OCI-LY3 (cell line): ENCODE data around the gene RAB9A.
"Not testable (repeated sequence)": the region's sequence is repeated elsewhere in the genome, so short reads cannot be mapped to it uniquely, and the experiment has no call there.

ENCODE experiments used
- H2AFZ ChIP-seq: fragments of 200-600, 300-600 bp; shearing (Covaris generic); 2 replicates; pipeline ENCODE4 v1.6.0; 2014; ENCODE audit warnings: antibody characterized with exemption, low read depth, low read length
- H3K27ac ChIP-seq: fragments of 200-600, 300-600 bp; sonication (generic); 2 replicates; pipeline ENCODE4 v1.5.1; 2014; ENCODE audit warnings: mild to moderate bottlenecking, low read length, moderate library complexity, mixed read lengths
- H3K27me3 ChIP-seq: fragments of 200-600, 300-600 bp; sonication (generic); 2 replicates; pipeline ENCODE4 v1.6.1; 2014; ENCODE audit warnings: low read depth, low read length, mixed read lengths
- H3K36me3 ChIP-seq: fragments of 200-600, 300-600 bp; sonication (generic); replicated peaks from 2 replicates; pipeline ENCODE3; 2014; ENCODE audit warnings: low read depth, low read length, mixed read lengths
- H3K4me1 ChIP-seq: fragments of 300-600, 200-600 bp; sonication (generic); 2 replicates; pipeline ENCODE4 v1.6.1; 2014; ENCODE audit warnings: low read length, mixed read lengths
- H3K4me2 ChIP-seq: fragments of 200-600, 300-600 bp; sonication (generic); 2 replicates; pipeline ENCODE4 v1.6.1; 2014; ENCODE audit warnings: low read length, mixed read lengths
- H3K4me3 ChIP-seq: fragments of 300-600, 200-600 bp; sonication (generic); 2 replicates; pipeline ENCODE4 v1.5.1; 2014; ENCODE audit warnings: antibody characterized with exemption, mild to moderate bottlenecking, low read length, moderate library complexity
- H3K79me2 ChIP-seq: fragments of 300-600, 200-600 bp; shearing (Covaris generic); 2 replicates; pipeline ENCODE4 v1.6.1; 2014; ENCODE audit warnings: mild to moderate bottlenecking, low read length, mixed read lengths
- H3K9ac ChIP-seq: fragments of 300-600, 200-600 bp; shearing (Covaris generic); 2 replicates; pipeline ENCODE4 v1.6.0; 2014; ENCODE audit warnings: mild to moderate bottlenecking, low read length, moderate library complexity
- H3K9me3 ChIP-seq: fragments of 200-600, 300-600 bp; shearing (Covaris generic); 2 replicates; pipeline ENCODE4 v1.6.1; 2014; ENCODE audit warnings: low read length, mixed read lengths; ENCODE audit not compliant: insufficient read depth
- H4K20me1 ChIP-seq: fragments of 200-600, 300-600 bp; sonication (generic); 2 replicates; pipeline ENCODE4 v1.6.1; 2016; ENCODE audit warnings: low read length, mixed read lengths; ENCODE audit not compliant: insufficient read depth
- EZH2phosphoT487 ChIP-seq: fragments of 200-600 bp; shearing (Covaris generic); IDR thresholded peaks from 2 replicates; pipeline ENCODE4 v1.6.1; 2018; ENCODE audit warnings: antibody characterized with exemption, mixed run types, low read depth
- TF ChIP-seq, protein P1 (sequence below): fragments of 200-600, 300-600 bp; sonication (generic); IDR thresholded peaks from 2 replicates; pipeline ENCODE4 v1.5.1; 2014; ENCODE audit warnings: antibody characterized with exemption, low read length, low read depth

Gene RAB9A

DNA sequence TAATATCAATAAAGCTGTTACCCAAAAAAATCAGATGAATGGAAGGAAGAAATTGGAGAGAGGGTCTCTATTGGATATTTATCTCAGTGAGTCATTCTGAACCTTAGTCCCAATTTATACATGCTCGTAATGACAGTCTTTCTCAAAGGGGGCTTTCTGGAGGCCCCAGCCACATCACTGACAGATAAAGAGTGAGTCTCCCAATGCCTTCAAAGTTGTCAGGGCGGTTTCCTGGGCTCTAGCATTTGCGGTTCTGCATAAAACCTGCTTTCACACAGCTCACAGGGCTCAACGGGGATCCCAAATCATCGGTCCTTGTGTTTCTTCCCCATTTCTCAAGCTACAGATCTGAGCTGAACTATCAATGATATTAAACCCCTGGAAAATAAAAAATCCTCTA lies 18.7 kb upstream of the RAB9A start:
- Histone ChIP-seq H3K4me1 (peaks cover 28% of the 10 kb centered on the region), H3K4me3 (no peak overlapping the region), H3K9ac (no peak overlapping the region), H3K79me2 (no peaks in the 10 kb centered on the region), H3K4me2 (no peak overlapping the region), H3K27me3 (no peaks in the 10 kb centered on the region), H3K36me3 (no peaks in the 10 kb centered on the region), H3K9me3 (no peaks in the 10 kb centered on the region), H2AFZ (no peak overlapping the region), H4K20me1 (no peaks in the 10 kb centered on the region), H3K27ac (no peak overlapping the region)
- TF ChIP-seq, protein P1, sequence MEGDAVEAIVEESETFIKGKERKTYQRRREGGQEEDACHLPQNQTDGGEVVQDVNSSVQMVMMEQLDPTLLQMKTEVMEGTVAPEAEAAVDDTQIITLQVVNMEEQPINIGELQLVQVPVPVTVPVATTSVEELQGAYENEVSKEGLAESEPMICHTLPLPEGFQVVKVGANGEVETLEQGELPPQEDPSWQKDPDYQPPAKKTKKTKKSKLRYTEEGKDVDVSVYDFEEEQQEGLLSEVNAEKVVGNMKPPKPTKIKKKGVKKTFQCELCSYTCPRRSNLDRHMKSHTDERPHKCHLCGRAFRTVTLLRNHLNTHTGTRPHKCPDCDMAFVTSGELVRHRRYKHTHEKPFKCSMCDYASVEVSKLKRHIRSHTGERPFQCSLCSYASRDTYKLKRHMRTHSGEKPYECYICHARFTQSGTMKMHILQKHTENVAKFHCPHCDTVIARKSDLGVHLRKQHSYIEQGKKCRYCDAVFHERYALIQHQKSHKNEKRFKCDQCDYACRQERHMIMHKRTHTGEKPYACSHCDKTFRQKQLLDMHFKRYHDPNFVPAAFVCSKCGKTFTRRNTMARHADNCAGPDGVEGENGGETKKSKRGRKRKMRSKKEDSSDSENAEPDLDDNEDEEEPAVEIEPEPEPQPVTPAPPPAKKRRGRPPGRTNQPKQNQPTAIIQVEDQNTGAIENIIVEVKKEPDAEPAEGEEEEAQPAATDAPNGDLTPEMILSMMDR, result no peak
- TF ChIP-seq EZH2phosphoT487, result no peak

DNA sequence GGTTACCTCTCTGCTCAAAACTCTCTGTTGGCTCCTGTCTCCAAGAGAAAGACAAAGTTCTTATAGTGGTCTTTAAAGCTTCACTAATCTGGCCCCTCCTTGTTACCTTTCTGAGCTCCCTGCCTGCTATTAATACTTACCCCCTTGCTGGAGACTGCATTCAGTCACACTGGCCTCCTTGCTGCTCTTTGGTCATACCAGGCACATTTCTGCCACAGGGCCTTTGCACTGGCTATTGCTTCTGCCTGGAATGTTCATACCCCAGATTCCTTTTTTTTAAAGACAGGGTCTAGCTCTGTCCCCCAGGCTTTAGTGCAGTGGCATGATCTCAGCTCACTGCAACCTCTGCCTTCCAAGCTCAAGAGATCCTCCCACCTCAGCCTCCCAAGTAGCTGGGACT lies 15.9 kb upstream of the RAB9A start:
- H3K4me3 ChIP-seq, result no peak overlapping the region
- H3K27ac ChIP-seq, result no peak overlapping the region
- no peak overlapping the region for H3K9ac ChIP-seq
- no peaks in the 10 kb centered on the region for H3K9me3 ChIP-seq
- H4K20me1 ChIP-seq, result no peaks in the 10 kb centered on the region
- peaks cover 23% of the 10 kb centered on the region for H3K4me1 ChIP-seq
- no peaks in the 10 kb centered on the region for H3K79me2 ChIP-seq
- no peak for TF ChIP-seq EZH2phosphoT487
- TF ChIP-seq, protein P1, result no peak
- H3K4me2 ChIP-seq, result no peak overlapping the region
- no peak overlapping the region for H2AFZ ChIP-seq
- no peaks in the 10 kb centered on the region for H3K27me3 ChIP-seq
- no peaks in the 10 kb centered on the region for H3K36me3 ChIP-seq

DNA sequence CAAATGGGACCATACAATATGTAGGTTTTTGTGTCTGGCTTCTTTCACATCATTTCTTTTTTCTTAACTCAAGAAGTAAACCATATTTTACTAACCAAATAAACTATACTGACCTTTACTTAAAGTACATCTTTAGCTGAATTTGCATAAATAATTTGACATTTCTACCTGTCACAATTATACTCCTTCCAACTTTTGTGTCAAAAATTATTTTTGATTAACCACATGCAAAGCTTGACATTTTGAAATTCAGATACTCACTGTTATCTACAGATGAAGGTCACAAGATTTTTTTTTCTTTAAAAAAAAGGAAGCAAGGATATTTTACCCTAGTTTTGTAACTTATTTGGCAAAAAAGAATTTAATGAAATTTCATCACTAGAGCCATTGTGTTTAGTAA lies 12.0 kb upstream of the RAB9A start:
- no peaks in the 10 kb centered on the region for H3K79me2 ChIP-seq
- TF ChIP-seq, protein P1, result no peak
- no peak for TF ChIP-seq EZH2phosphoT487
- no peak overlapping the region for H3K4me2 ChIP-seq
- no peak overlapping the region for H2AFZ ChIP-seq
- no peaks in the 10 kb centered on the region for H4K20me1 ChIP-seq
- H3K9me3 ChIP-seq, result no peaks in the 10 kb centered on the region
- H3K27ac ChIP-seq, result no peak overlapping the region
- H3K27me3 ChIP-seq, result no peaks in the 10 kb centered on the region
- no peak overlapping the region for H3K9ac ChIP-seq
- H3K36me3 ChIP-seq, result no peaks in the 10 kb centered on the region
- H3K4me3 ChIP-seq, result no peak overlapping the region
- H3K4me1 ChIP-seq, result no peaks in the 10 kb centered on the region

DNA sequence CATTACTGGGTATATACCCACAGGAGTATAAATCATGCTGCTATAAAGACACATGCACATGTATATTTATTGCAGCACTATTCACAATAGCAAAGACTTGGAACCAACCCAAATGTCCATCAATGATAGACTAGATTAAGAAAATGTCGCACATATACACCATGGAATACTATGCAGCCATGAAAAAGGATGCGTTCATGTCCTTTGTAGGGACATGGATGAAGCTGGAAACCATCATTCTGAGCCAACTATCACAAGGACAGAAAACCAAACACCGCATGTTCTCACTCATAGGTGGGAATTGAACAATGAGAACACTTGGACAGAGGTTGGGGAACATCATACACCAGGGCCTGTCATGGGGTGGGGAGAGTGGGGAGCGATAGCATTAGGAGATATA lies 9.2 kb upstream of the RAB9A start:
- H3K27me3 ChIP-seq, H3K4me1 ChIP-seq, H3K9ac ChIP-seq, H3K27ac ChIP-seq, H3K4me2 ChIP-seq, H2AFZ ChIP-seq, H3K4me3 ChIP-seq, H4K20me1 ChIP-seq, H3K9me3 ChIP-seq, H3K79me2 ChIP-seq, H3K36me3 ChIP-seq: not testable (repeated sequence)

DNA sequence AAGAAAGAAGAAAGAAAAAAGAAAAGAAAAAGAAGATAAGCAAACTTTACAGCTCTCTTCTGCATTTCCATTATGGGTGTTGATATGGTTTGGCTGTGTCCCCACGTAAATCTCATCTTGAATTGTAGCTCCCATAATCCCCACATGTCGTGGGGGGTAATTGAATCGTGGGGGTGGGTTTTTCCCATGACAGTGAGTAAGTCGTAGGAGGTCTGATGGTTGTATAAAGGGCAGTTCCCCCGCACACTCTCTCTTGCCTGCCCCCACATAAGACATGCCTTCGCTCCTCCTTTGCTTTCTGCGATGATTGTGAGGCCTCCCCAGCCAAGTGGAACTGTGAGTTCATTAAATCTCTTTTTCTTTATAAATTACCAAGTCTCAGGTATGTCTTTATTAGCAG lies 7.3 kb upstream of the RAB9A start:
- no peak overlapping the region for H2AFZ ChIP-seq
- no peaks in the 10 kb centered on the region for H3K36me3 ChIP-seq
- no peaks in the 10 kb centered on the region for H3K27me3 ChIP-seq
- TF ChIP-seq EZH2phosphoT487, result no peak
- TF ChIP-seq, protein P1, result no peak
- H3K27ac ChIP-seq, result no peak overlapping the region
- no peak overlapping the region for H3K4me3 ChIP-seq
- H3K9ac ChIP-seq, result no peak overlapping the region
- no peaks in the 10 kb centered on the region for H3K79me2 ChIP-seq
- H3K4me2 ChIP-seq, result no peak overlapping the region
- H3K4me1 ChIP-seq, result peaks cover 13% of the 10 kb centered on the region
- H3K9me3 ChIP-seq, result no peaks in the 10 kb centered on the region
- H4K20me1 ChIP-seq, result no peaks in the 10 kb centered on the region
